Measurements from ENCODE around the gene MATN1.

DNA sequence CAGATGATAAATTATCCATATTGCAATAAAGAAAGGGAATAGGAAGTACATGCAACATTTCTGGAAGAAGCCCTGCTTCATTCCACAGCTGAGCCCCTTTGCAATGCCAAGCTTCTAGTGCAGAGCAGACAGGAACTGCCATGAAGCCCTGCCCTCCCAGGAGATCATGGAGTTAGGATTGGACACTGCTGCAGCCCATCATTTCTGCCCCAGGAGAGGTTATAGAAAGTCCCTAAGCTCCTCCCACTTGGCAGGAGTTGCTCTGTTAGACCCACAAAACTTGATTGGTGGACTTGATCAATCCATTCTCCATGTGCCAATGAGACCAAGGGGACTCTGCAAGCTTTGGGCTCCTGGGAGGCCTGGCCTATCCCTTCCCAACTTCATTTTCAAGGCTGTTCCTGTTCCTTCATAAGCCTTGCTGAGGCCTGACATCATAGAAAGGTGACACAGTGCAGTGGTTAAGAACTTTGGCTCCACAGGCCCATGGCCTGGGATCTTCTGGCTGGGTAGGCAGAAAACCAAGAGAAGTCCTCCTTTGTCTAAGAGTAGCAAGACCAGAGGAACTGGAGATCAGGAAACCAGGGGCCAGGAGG, 35.5 kb upstream of the MATN1 start:
- TF ChIP-seq, protein P1, sequence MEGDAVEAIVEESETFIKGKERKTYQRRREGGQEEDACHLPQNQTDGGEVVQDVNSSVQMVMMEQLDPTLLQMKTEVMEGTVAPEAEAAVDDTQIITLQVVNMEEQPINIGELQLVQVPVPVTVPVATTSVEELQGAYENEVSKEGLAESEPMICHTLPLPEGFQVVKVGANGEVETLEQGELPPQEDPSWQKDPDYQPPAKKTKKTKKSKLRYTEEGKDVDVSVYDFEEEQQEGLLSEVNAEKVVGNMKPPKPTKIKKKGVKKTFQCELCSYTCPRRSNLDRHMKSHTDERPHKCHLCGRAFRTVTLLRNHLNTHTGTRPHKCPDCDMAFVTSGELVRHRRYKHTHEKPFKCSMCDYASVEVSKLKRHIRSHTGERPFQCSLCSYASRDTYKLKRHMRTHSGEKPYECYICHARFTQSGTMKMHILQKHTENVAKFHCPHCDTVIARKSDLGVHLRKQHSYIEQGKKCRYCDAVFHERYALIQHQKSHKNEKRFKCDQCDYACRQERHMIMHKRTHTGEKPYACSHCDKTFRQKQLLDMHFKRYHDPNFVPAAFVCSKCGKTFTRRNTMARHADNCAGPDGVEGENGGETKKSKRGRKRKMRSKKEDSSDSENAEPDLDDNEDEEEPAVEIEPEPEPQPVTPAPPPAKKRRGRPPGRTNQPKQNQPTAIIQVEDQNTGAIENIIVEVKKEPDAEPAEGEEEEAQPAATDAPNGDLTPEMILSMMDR (optimal IDR thresholded peaks at IDR 0.05 in 1 of 3, IDR thresholded peaks at IDR 0.05 in 1 of 3, conservative IDR thresholded peaks at IDR 0.05 in 1 of 3; ENCODE audit: extremely low read depth in 1 of 3, insufficient read depth in 2 of 3, low read length in 3 of 3) = no peak
- TF ChIP-seq EZH2 (IDR thresholded peaks at IDR 0.05; ENCODE audit: low read length) = no peak

Measured in keratinocyte (primary cell).